SK-N-SH treated with all-trans-retinoic acid at 6 μM for 48 hours (cell line): ENCODE data around the gene KCNMA1.

Experiments
- RARB ChIP-seq: fragments of 250-450 bp; sonication (Bioruptor Pico); IDR thresholded peaks from 2 replicates; pipeline ENCODE4 v1.8.0; 2021; ENCODE audit warnings: mild to moderate bottlenecking, moderate library complexity
- TOX ChIP-seq: fragments of 250-450 bp; sonication (Bioruptor Pico); IDR thresholded peaks from 2 replicates; pipeline ENCODE4 v1.8.0; 2021; ENCODE audit warnings: mild to moderate bottlenecking, moderate library complexity, borderline replicate concordance
- TF ChIP-seq, protein P1 (sequence below): fragments of 250-450 bp; sonication (Bioruptor Pico); IDR thresholded peaks from 2 replicates; pipeline ENCODE4 v1.8.0; 2020; ENCODE audit warnings: mild to moderate bottlenecking, moderate library complexity, borderline replicate concordance

GRCh38 chr10:76885816-76886215 is 751.8 kb downstream of the KCNMA1 start:
- no peak for TF ChIP-seq TOX (CRISPR knock-in tag)
- TF ChIP-seq, protein P1, sequence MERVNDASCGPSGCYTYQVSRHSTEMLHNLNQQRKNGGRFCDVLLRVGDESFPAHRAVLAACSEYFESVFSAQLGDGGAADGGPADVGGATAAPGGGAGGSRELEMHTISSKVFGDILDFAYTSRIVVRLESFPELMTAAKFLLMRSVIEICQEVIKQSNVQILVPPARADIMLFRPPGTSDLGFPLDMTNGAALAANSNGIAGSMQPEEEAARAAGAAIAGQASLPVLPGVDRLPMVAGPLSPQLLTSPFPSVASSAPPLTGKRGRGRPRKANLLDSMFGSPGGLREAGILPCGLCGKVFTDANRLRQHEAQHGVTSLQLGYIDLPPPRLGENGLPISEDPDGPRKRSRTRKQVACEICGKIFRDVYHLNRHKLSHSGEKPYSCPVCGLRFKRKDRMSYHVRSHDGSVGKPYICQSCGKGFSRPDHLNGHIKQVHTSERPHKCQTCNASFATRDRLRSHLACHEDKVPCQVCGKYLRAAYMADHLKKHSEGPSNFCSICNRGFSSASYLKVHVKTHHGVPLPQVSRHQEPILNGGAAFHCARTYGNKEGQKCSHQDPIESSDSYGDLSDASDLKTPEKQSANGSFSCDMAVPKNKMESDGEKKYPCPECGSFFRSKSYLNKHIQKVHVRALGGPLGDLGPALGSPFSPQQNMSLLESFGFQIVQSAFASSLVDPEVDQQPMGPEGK (CRISPR knock-in tag) = no peak
- no peak for TF ChIP-seq RARB (CRISPR knock-in tag)
